DOHH2 (cell line): ENCODE results near the gene PAX6.

Experiments
- EZH2phosphoT487 ChIP-seq: fragments of 200-600 bp; sonication (generic); IDR thresholded peaks from 2 replicates; pipeline ENCODE4 v1.6.1; 2017; ENCODE audit warnings: borderline replicate concordance, mild to moderate bottlenecking, antibody characterized with exemption, low read length, moderate library complexity, mixed read lengths
- TF ChIP-seq, protein P1 (sequence below): fragments of 200-600 bp; sonication (generic); IDR thresholded peaks from one replicate; pipeline ENCODE4 v1.5.1; 2014; ENCODE audit warnings: antibody characterized with exemption, mild to moderate bottlenecking, low read depth, low read length; ENCODE audit not compliant: poor library complexity, severe bottlenecking

DNA sequence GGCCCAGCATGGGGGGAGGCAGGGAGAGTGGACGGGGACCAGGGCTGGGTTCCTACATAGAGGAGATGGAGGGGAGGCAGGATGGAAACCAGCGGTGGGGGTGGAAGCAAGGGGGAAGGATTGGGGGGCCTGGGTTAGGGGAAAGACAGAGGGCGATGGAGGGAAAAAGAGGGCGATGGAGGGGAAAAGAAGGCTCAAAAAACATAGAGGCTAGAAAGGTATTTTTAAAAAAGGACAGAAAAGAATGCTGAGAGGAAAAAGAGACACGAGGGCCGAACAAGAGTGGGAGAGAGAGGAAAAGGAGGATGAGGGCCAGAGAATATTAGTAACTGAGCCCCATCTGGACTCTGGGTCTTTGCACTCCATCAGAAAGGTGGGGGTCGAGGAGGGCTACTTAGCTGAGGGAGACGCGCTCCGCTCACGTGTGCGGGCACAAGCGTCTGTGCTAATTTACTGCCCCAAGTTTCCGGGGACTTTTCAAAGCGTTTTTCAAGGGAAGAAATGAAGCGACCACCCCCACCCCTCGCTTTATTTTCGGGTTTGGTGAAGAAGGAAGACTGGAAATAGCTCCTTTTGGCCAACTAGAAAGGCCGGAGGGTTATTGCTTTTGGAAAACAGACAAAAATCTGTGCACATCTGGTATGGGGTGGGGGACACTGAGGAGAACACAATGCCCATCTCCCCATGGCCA, 14.5 kb downstream of the PAX6 start:
- TF ChIP-seq, protein P1, sequence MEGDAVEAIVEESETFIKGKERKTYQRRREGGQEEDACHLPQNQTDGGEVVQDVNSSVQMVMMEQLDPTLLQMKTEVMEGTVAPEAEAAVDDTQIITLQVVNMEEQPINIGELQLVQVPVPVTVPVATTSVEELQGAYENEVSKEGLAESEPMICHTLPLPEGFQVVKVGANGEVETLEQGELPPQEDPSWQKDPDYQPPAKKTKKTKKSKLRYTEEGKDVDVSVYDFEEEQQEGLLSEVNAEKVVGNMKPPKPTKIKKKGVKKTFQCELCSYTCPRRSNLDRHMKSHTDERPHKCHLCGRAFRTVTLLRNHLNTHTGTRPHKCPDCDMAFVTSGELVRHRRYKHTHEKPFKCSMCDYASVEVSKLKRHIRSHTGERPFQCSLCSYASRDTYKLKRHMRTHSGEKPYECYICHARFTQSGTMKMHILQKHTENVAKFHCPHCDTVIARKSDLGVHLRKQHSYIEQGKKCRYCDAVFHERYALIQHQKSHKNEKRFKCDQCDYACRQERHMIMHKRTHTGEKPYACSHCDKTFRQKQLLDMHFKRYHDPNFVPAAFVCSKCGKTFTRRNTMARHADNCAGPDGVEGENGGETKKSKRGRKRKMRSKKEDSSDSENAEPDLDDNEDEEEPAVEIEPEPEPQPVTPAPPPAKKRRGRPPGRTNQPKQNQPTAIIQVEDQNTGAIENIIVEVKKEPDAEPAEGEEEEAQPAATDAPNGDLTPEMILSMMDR = no peak
- TF ChIP-seq EZH2phosphoT487 = no peak
